HepG2 (cell line): ENCODE data around the gene RANGRF. TPM values are rescaled to one million over a fixed set of nuclear protein-coding genes. Genes with fewer than 3 reads are reported as not detected.

Source experiments
- ATAC-seq: fragments of 200-7000 bp; cut with Tn5 transposase; 3 replicates; pipeline ENCODE4 v1.9.1; 2020; ENCODE audit warnings: mild to moderate bottlenecking, moderate library complexity
- BruUV-seq: library from RNA; stranded (reverse); fragments of 400-500 nt; replicated peaks from 2 replicates; lab custom pipeline; 2021; lab: Mats Ljungman, UMichigan
- CTCF ChIA-PET: fragments of 300-600 bp; formaldehyde crosslinking; extraction: SDS; loops from one replicate; lab custom pipeline; 2021; ENCODE audit warnings: low total read pairs, inconsistent platforms, low intra/inter-chr PET ratio; lab: Yijun Ruan, JAX
- POLR2A ChIA-PET: fragments of 350-600 bp; sonication (Branson Sonifier 250); formaldehyde crosslinking; loops from one replicate; lab custom pipeline; 2020; ENCODE audit warnings: antibody characterized with exemption, inconsistent platforms; lab: Yijun Ruan, JAX
- DNase-seq: peaks from one replicate; pipeline ENCODE4 v3.0.0-alpha.2; 2015; ENCODE audit warnings: low spot score
- FAIRE-seq: peaks from 3 replicates; lab custom pipeline; 2011; peaks lifted over from hg19 to GRCh38; lab: Jason Lieb, UNC
- H2AFZ ChIP-seq: one replicate; pipeline ENCODE4 v1.6.1; 2011; ENCODE audit warnings: low read length, inconsistent platforms
- H3K27ac ChIP-seq: fragments of 300-600 bp; 3 replicates; pipeline ENCODE4 v1.8.0; 2011; ENCODE audit warnings: mixed run types, mild to moderate bottlenecking, mixed read lengths, low read length, inconsistent platforms; ENCODE audit not compliant: insufficient read depth; ENCODE audit errors: extremely low read length
- H3K27me3 ChIP-seq, 2 experiments: fragments of 200-600 bp in 1 of 2; 2 replicates in 1 of 2; 3 replicates in 1 of 2; pipeline versions ENCODE4 v1.6.0 to v1.8.0; 2011; ENCODE audit warnings: low read length in 2 of 2, mild to moderate bottlenecking in 2 of 2, moderate library complexity in 2 of 2, inconsistent platforms in 1 of 2; ENCODE audit not compliant: insufficient read depth in 2 of 2, control insufficient read depth in 1 of 2
- H3K36me3 ChIP-seq, 2 experiments: fragments of 200-600 bp in 1 of 2; replicated peaks in 1 of 2; 2 replicates in 1 of 2; 3 replicates in 1 of 2; pipeline versions ENCODE4 v1.5.1 to v1.8.0; 2011; ENCODE audit warnings: low read length in 2 of 2, inconsistent platforms in 1 of 2; ENCODE audit not compliant: insufficient read depth in 2 of 2, control insufficient read depth in 1 of 2
- H3K4me1 ChIP-seq: 2 replicates; pipeline ENCODE4 v1.5.1; 2012; ENCODE audit warnings: low read length, inconsistent platforms; ENCODE audit not compliant: insufficient read depth
- H3K4me2 ChIP-seq: 2 replicates; pipeline ENCODE4 v1.6.0; 2011; ENCODE audit warnings: low read depth, low read length, inconsistent platforms
- H3K4me3 ChIP-seq, 3 experiments: fragments of 200-600 bp in 1 of 3; sonication (generic), shearing (Covaris generic) in 1 of 3; replicated peaks in 1 of 3; 2 replicates each; pipeline ENCODE4 v1.5.1; 2011 to 2016; ENCODE audit warnings: low read length in 3 of 3, inconsistent platforms in 2 of 3, low read depth in 2 of 3, mild to moderate bottlenecking in 2 of 3, control low read depth in 1 of 3, mixed read lengths in 1 of 3; ENCODE audit not compliant: insufficient read depth in 1 of 3
- H3K79me2 ChIP-seq: one replicate; pipeline ENCODE4 v1.6.1; 2011; ENCODE audit warnings: low read length, inconsistent platforms; ENCODE audit not compliant: insufficient read depth
- H3K9ac ChIP-seq: 2 replicates; pipeline ENCODE4 v1.6.0; 2011; ENCODE audit warnings: mild to moderate bottlenecking, low read depth, low read length, inconsistent platforms; ENCODE audit not compliant: insufficient read depth
- H3K9me3 ChIP-seq: 2 replicates; pipeline ENCODE4 v1.5.1; 2012; ENCODE audit warnings: mild to moderate bottlenecking, low read length
- H4K20me1 ChIP-seq: 2 replicates; pipeline ENCODE4 v1.6.0; 2011; ENCODE audit warnings: inconsistent platforms, mild to moderate bottlenecking, low read length, moderate library complexity; ENCODE audit not compliant: insufficient read depth
- ATAD3A ChIP-seq: sonication (generic); formaldehyde crosslinking; IDR thresholded peaks from 2 replicates; pipeline ENCODE4 v1.4.0; 2020; ENCODE audit warnings: missing genetic modification reagents
- ATF6 ChIP-seq: sonication (generic); formaldehyde crosslinking; conservative IDR thresholded peaks from 2 replicates; pipeline ENCODE4 v1.4.0; 2020; ENCODE audit warnings: missing genetic modification reagents
- HHEX ChIP-seq: IDR thresholded peaks from 2 replicates; pipeline ENCODE4 v1.6.1; 2016; ENCODE audit warnings: control low read depth
- HOXA5 ChIP-seq: sonication (generic); formaldehyde crosslinking; IDR thresholded peaks from 2 replicates; pipeline ENCODE4 v1.4.0; 2020; ENCODE audit warnings: missing genetic modification reagents
- KAT2B ChIP-seq: fragments of 150-350 bp; IDR thresholded peaks from 2 replicates; pipeline ENCODE4 v1.6.1; 2014; ENCODE audit warnings: low read depth, low read length, borderline replicate concordance
- PAX8 ChIP-seq: sonication (generic); formaldehyde crosslinking; IDR thresholded peaks from 2 replicates; pipeline ENCODE4 v1.8.0; 2022; ENCODE audit warnings: mild to moderate bottlenecking, missing genetic modification reagents, borderline replicate concordance
- PHB2 ChIP-seq: fragments of 450-650 bp; IDR thresholded peaks from 2 replicates; pipeline ENCODE4 v1.6.1; 2018; ENCODE audit not compliant: partially characterized antibody
- RBM22 ChIP-seq: fragments of 200-400 bp; formaldehyde crosslinking; optimal IDR thresholded peaks from 2 replicates; pipeline ENCODE3; 2017; ENCODE audit warnings: mild to moderate bottlenecking, low read length, moderate library complexity
- RFX1 ChIP-seq: fragments of 450-650 bp; IDR thresholded peaks from 2 replicates; pipeline ENCODE4 v1.6.1; 2017
- U2AF2 ChIP-seq: fragments of 200-400 bp; formaldehyde crosslinking; IDR thresholded peaks from 2 replicates; pipeline ENCODE4 v1.6.1; 2017; ENCODE audit warnings: low read depth, mild to moderate bottlenecking, low read length
- ZNF138 ChIP-seq: sonication (generic); formaldehyde crosslinking; IDR thresholded peaks from 2 replicates; pipeline ENCODE4 v1.5.0; 2020; ENCODE audit warnings: mild to moderate bottlenecking, low read depth, missing genetic modification reagents
- ZNF20 ChIP-seq: sonication (generic); formaldehyde crosslinking; IDR thresholded peaks from 2 replicates; pipeline ENCODE4 v1.4.0; 2020; ENCODE audit warnings: mild to moderate bottlenecking, moderate library complexity, missing genetic modification reagents
- ZNF224 ChIP-seq: sonication (generic); formaldehyde crosslinking; IDR thresholded peaks from 2 replicates; pipeline ENCODE4 v1.5.0; 2020; ENCODE audit warnings: mild to moderate bottlenecking, missing genetic modification reagents
- ZNF282 ChIP-seq: fragments of 450-650 bp; IDR thresholded peaks from 2 replicates; pipeline ENCODE4 v1.6.1; 2018; ENCODE audit not compliant: partially characterized antibody
- ZNF329 ChIP-seq: sonication (generic); formaldehyde crosslinking; IDR thresholded peaks from 2 replicates; pipeline ENCODE4 v1.9.0; 2021; ENCODE audit warnings: low read depth, mild to moderate bottlenecking, missing genetic modification reagents
- ZNF605 ChIP-seq: sonication (generic); formaldehyde crosslinking; IDR thresholded peaks from 2 replicates; pipeline ENCODE4 v1.8.0; 2022; ENCODE audit warnings: mild to moderate bottlenecking, missing genetic modification reagents
- WGBS: methylation state at CpG from one replicate; pipeline ENCODE4 v1.1.6; 2017; ENCODE audit warnings: low lambda C conversion rate; 5-methylcytosine and 5-hydroxymethylcytosine counted together
- in situ Hi-C: cut with HindIII; loops from 2 replicates; pipeline ENCODE4 v1.10.0; 2017; ENCODE audit warnings: low pct_unique_long_range_greater_than_20kb; ENCODE audit not compliant: extremely low pct_ligation_motif_present
- intact Hi-C: fragments of 100-400 bp; cut with micrococcal nuclease; formaldehyde crosslinking; loops from one replicate; pipeline ENCODE4 v1.10.0; 2022; ENCODE audit not compliant: unreplicated experiment
- polyA plus RNA-seq, 8 experiments: library from polyadenylated mRNA; depleted of rRNA in 3 of 8; stranded (reverse) in 7 of 8; unstranded in 1 of 8; fragments of >200 nt; fragmentation: Illumina TruSeq in 4 of 8; extraction: Trizol in 4 of 8; gene quantifications; 2 replicates each; pipeline versions ENCODE4 v1.2.1 to v1.2.3, GENCODE V29; 2011 to 2016; ENCODE audit warnings: low read depth in 4 of 8, missing spikeins in 1 of 8, mixed read lengths in 1 of 8; ENCODE audit not compliant: insufficient read depth in 1 of 8
- total RNA-seq, 5 experiments: library from RNA; depleted of rRNA; stranded (reverse); fragments of >200 nt; fragmentation: Illumina TruSeq; extraction: Trizol; gene quantifications; 2 replicates each; pipeline ENCODE4 v1.2.3, GENCODE V29; 2016; ENCODE audit warnings: low read depth in 1 of 5
- TF ChIP-seq, protein P1 (sequence below): sonication (generic); formaldehyde crosslinking; IDR thresholded peaks from 2 replicates; pipeline ENCODE4 v1.4.0; 2020; ENCODE audit warnings: missing genetic modification reagents

RANGRF gene
- total and polyA plus RNA-seq, 2 of the 13 experiments (the other 11 are each of a cell fraction or from before 2014, with no cell fraction given): 18.6 to 40.7 TPM

- no peak for DNase-seq
- Histone ChIP-seq H3K36me3 (no peaks in the 10 kb centered on the region), H3K4me2 (no peak overlapping the region), H3K27ac (no peak overlapping the region), H3K79me2 (no peaks in the 10 kb centered on the region), H2AFZ (no peak overlapping the region), H4K20me1 (no peaks in the 10 kb centered on the region), H3K9ac (no peak overlapping the region), H3K9me3 (no peaks in the 10 kb centered on the region), H3K27me3 (peaks cover 15 to 65% of the 10 kb centered on the region in 2 experiments), H3K4me3 (no peak overlapping the region), H3K4me1 (no peaks in the 10 kb centered on the region)
- CTCF ChIA-PET: no interaction called here
- FAIRE-seq: no peak
- WGBS: 61% methylated on average over 23 of the region's 25 CpGs
- in situ Hi-C loops (no loop called here), intact Hi-C loops (no loop called here)
- no TSS peak for BruUV-seq
- TF ChIP-seq, protein P1, sequence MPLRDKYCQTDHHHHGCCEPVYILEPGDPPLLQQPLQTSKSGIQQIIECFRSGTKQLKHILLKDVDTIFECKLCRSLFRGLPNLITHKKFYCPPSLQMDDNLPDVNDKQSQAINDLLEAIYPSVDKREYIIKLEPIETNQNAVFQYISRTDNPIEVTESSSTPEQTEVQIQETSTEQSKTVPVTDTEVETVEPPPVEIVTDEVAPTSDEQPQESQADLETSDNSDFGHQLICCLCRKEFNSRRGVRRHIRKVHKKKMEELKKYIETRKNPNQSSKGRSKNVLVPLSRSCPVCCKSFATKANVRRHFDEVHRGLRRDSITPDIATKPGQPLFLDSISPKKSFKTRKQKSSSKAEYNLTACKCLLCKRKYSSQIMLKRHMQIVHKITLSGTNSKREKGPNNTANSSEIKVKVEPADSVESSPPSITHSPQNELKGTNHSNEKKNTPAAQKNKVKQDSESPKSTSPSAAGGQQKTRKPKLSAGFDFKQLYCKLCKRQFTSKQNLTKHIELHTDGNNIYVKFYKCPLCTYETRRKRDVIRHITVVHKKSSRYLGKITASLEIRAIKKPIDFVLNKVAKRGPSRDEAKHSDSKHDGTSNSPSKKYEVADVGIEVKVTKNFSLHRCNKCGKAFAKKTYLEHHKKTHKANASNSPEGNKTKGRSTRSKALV (CRISPR knock-in tag): no peak
- TF ChIP-seq KAT2B (no peak), ZNF20 (CRISPR knock-in tag) (no peak), HHEX (CRISPR knock-in tag) (no peak), RBM22 (no peak), ZNF605 (CRISPR knock-in tag) (no peak)
- ATAC-seq: no peak
- POLR2A ChIA-PET: no interaction called here
Observed at GRCh38 chr17:8311131-8311790, 22.8 kb downstream of the RANGRF start.

- H3K27me3 ChIP-seq: peaks cover 15 to 72% of the 10 kb centered on the region in 2 experiments
- DNase-seq (no peak), ATAC-seq (no peak), FAIRE-seq (no peak)
- H3K79me2 ChIP-seq: no peaks in the 10 kb centered on the region
- CTCF ChIA-PET: no interaction called here
- in situ Hi-C loops (no loop called here), intact Hi-C loops (no loop called here)
- no peak for TF ChIP-seq PAX8 (CRISPR knock-in tag)
- TF ChIP-seq ZNF282: no peak
- no peak for TF ChIP-seq HOXA5 (CRISPR knock-in tag)
- TF ChIP-seq RFX1: no peak
- no peak for TF ChIP-seq ZNF224 (CRISPR knock-in tag)
- no peak for TF ChIP-seq ZNF138 (CRISPR knock-in tag)
- TF ChIP-seq ATAD3A: no peak
- no peak for TF ChIP-seq ZNF329 (CRISPR knock-in tag)
- no peak for TF ChIP-seq ATF6 (CRISPR knock-in tag)
- TF ChIP-seq PHB2: no peak
- no peak for TF ChIP-seq U2AF2
- H2AFZ ChIP-seq: no peak overlapping the region
- H3K27ac ChIP-seq: no peak overlapping the region
- H4K20me1 ChIP-seq: no peaks in the 10 kb centered on the region
- H3K9ac ChIP-seq: no peak overlapping the region
- no peaks in the 10 kb centered on the region for H3K4me1 ChIP-seq
- POLR2A ChIA-PET: no interaction called here
- H3K36me3 ChIP-seq: no peaks in the 10 kb centered on the region
- H3K4me2 ChIP-seq: no peak overlapping the region
- no peak overlapping the region for H3K4me3 ChIP-seq
- 26% methylated on average over 10 of the region's 13 CpGs for WGBS
- no TSS peak for BruUV-seq
- no peaks in the 10 kb centered on the region for H3K9me3 ChIP-seq
Observed at GRCh38 chr17:8312251-8312650, 23.8 kb downstream of the RANGRF start.
